HG02678 (cell line): ENCODE measurements around the gene PBX3.

Experiments used
- ATAC-seq: cut with Tn5 transposase; IDR thresholded peaks from one replicate; pipeline ENCODE4 v1.9.1; 2021; ENCODE audit warnings: mild to moderate bottlenecking, moderate library complexity; ENCODE audit not compliant: unreplicated experiment

The PBX3 gene

DNA sequence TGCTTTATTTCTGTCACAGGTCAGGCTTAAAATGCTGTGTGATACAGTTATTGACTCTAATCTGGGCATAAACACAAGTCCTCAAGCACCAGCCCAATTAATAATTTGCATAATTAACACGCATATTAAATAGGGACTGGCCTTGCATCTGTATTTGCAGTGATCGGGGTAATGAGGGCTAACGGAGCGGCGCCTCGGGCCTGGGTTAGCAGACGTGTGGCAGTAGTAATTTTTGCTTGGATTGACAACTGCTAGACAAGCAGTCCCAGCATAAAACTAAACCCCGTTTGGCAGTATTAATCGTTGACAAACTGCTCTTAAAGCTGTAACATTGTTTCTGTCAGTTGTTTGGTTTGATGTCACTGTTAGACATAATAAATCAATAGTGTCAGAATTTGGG is 109.2 kb downstream of the PBX3 start:
- ATAC-seq = no peak

DNA sequence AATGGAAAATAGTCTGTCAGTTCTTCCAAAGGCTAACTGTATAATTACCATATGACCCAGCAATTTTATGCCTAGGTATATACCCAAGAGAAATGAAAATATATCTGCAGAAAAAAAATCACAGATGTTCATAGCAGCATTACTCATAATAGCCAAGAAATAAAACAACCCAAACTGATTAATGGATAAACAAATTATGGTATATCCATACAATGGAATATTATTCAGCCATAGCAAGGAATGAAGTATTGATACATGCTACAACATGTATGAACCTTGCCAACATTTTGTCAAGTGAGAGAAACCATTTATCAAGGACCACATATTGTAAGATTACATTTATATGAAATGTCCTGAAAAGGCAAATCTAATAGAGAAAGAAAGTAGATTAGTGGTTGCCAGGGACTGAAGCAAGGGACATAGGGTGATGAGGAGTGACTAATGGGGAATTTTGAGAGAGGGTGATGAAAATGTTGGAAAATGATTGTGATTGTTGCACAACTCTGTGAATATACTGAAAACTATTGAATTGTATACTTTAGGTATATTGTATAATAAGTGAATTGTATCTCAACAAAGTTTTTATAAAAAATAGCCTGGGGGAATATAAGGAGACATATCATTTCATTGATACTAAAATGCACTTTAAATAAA is 114.4 kb downstream of the PBX3 start:
- ATAC-seq = no peak

DNA sequence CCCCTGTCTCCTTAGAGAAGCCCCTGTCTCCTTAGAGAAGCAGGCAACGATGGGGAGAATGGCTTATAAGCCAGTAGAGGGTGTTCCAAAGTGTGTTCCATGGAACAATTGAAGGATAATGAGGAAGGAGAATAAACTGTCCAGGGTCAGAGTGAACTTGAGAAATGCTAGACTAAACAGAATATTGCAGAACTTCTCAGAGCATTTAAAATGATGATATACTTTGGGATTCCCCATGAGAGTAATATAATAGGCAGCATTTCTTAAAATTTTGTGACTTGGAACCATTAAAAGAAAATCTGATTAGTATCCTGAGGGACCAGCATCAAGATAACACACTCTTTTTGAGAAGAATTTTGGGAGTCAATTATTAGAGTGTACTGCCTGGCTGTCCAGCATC is 116.8 kb downstream of the PBX3 start:
- no peak for ATAC-seq

DNA sequence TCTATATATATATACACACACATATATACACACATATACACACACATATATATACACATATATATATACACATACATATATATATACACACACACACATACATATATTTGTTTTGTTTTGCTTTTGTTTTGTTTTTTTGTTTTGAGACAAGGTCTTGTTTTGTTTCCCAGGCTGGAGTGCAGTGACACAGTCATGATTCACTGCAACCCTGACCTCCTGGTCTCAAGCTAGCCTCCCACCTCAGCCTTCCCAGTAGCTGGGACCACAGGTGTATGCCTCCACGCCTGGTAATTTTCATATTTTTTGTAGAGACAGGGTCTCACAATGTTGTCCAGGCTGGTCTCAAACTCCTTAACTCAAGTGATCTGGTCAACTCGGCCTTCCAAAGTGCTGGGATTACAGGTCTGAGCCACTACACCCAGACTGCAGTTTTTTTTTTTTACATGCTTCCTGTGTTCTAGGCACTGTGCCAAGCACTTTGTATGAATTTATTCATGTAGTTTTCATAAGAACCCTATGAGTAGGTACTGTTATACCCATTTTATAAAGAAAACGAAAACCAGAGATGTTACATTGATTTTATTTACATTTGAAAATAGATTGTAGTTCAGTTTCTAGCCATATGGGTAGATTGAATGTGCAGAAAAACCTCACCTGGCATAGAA is 120.7 kb downstream of the PBX3 start:
- no peak for ATAC-seq

DNA sequence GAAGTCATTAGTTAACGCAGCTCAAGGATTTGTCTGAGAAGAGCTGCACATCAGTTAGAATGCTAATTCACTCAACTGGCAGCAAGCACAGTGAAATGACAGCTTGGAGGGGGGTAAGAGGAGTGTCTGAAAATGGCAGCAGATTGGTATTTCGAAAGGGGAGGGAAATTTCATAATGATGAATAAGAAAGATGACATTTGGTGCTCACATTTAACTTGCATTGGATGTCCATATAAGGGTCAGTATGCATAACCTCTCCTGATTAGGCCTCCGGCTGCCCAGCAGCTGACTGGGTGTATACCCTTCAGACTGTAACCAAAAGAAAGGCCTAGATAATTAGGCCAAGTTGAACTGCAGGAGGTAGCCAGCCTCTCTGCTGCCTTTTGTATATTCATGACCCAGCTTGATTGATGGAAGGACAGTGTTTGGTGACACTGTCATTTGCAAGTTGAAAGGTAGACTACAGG is 131.0 kb downstream of the PBX3 start:
- no peak for ATAC-seq

DNA sequence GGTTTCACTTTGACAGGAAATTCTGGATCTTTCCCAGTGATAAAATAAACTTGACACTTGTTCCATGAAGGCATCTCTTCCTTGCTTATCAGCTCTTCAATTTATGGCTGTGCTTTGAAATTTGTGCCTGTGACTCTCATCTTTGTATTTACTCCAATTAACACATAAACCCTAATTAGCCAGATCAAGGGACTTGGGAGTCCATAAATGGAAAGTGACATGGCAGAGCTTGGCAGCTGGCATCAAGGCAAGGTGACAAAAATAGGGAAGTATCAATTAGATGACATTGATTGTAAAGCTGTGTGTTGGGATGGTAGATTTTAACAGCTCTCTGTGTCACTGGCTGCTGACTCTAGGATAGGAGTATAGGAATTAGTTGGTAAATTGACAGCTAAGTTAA is 133.9 kb downstream of the PBX3 start:
- no peak for ATAC-seq

DNA sequence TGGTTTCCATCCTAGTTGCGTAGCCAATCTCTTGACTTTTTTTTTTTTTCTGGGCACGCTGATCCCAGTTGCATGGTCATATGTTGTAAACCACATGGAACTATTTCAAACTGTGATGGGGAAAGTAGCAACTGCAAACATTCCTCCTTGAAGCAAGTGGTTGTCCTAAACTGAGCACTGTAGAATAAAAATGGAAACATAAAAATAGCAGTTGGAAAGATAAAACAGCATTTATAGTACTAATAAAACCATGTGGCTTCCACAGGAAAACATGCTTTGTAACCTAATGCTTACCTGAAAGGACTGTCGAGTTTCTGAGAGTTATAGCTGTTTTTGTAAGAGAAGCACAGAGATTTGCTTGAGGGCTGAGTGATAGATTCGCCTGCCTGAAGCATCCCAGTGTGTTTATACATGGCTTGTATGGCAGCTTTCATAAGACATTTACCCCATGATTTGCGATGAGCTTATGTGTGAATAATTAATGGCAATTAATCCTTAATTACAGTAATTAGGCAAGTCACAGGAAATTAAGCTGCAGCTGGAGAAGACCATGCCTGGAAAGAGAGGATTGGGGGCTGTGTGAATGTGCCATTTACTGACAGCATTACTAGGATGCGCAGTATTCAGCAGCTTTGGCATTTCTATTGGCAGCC is 136.5 kb downstream of the PBX3 start:
- ATAC-seq = no peak

GRCh38 chr9:125884218-125884595 is 137.0 kb downstream of the PBX3 start:
- no peak for ATAC-seq

- no peak for ATAC-seq
These were observed 138.3 kb downstream of the PBX3 start for GRCh38 chr9:125885405-125886034.

DNA sequence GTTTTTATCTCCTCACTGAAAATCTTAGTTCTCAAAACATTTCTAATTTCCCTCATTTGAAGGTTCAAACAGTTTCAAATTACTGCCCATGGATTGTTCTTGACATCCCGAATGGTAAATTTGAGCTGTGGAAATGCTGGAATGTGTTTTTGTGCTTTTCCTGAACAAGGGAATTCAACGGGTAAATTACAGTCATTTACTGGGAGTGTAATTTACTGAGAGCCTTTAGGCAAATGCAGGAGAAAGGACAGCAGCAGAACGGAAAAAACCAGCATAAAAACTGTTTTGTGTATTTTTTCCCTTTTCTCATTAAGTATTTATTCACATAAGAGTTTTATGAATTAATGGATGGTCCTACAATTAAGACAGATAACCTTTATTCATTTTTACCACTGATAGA is 139.2 kb downstream of the PBX3 start:
- no peak for ATAC-seq

DNA sequence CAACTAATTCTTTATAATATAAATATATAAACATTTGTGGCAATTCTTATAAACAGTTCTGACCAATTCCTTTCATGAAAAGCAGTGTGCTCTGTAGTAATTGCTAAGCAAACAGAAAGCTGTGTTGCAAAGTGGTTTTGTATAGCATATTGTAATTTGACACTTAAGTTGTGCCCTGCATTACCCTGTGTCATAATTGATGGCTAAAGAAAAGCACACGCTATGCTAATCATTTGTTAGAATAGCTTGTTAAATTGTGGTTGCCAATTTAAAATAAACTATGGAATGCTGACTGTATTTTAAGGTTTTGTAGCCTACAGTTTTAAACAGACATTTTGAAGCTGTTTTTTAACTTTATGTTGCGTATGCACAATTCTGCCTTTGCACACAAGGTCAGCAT is 140.0 kb downstream of the PBX3 start:
- no peak for ATAC-seq

GRCh38 chr9:125888211-125888610 is 141.0 kb downstream of the PBX3 start:
- ATAC-seq = no peak

GRCh38 chr9:125889112-125889475 is 141.9 kb downstream of the PBX3 start:
- peak; percentile 35 for ATAC-seq

GRCh38 chr9:125889476-125890419 is 142.6 kb downstream of the PBX3 start:
- peak; percentile 63 for ATAC-seq

- no peak for ATAC-seq
These were observed 143.7 kb downstream of the PBX3 start for GRCh38 chr9:125890826-125891225.

- no peak for ATAC-seq
These were observed 146.1 kb downstream of the PBX3 start for GRCh38 chr9:125893277-125893676.

DNA sequence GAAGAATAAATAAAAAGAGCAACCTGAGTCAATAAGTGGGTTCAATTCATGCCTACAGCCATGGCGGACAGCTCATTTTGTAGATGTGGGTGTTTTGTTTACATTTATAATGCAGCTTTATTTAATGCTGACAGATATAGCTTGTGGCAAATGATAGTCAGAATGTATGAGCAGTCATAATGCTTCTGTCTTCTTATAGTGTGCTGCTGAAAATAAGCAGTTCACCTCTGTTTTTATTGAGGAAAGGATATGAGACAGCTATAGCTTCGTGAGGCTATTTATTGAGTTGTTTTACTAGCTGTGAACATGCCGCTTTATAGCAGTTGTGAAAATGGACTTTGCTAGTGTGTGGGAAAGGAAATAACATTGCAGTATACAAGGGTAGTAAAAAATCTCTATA is 147.4 kb downstream of the PBX3 start:
- ATAC-seq = no peak

- ATAC-seq = no peak
These were observed 149.2 kb downstream of the PBX3 start for GRCh38 chr9:125896404-125896803.

- no peak for ATAC-seq
These were observed 149.8 kb downstream of the PBX3 start for GRCh38 chr9:125896964-125897363.

DNA sequence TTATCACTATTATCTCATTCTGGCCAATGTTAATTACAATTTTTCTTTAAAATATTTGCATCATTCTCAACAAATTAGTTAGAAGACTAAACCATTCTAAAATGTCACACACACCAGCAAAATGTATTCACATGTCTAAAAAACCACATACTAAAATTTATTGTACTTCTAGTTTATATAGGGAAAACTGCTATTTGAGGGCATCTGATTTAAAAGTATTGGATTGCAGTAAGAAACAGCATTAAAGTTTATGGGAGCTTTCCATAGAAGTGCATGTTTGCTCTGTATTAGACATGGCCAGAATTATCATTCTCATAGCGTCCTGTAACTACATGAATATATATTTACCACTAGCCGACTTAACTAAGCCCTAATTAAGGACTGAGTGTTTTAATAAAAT is 150.3 kb downstream of the PBX3 start:
- no peak for ATAC-seq

DNA sequence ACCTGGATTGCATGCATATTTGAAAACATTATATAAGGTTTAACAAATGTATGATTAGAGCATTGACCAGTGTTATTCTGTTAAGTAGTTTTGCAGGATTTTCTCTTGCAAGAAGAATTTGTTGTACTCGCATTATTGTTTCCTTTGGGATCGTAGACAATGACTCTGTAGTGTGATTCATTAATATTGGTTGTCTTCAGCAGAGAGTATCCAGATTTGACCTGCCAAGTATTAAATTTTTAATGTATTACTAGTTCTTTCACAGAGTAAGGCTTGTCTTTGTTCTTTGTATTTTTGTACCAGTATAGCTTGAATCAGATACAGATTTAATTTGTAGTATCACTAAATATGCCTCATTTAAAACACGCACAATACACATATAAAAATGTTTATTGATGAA is 155.0 kb downstream of the PBX3 start:
- no peak for ATAC-seq
